IPS-20b (cell line): ENCODE data around the gene TP53INP2.
A peak's percentile ranks its signal among the peaks of the same experiment; 100 is the strongest.

Experiments
- H3K27ac ChIP-seq: one replicate; pipeline ENCODE4 v1.5.1; 2013; ENCODE audit warnings: low read length
- H3K27me3 ChIP-seq: 2 replicates; pipeline ENCODE4 v1.6.1; 2013; ENCODE audit warnings: mild to moderate bottlenecking, low read length, inconsistent platforms; ENCODE audit not compliant: insufficient read depth
- H3K36me3 ChIP-seq: 2 replicates; pipeline ENCODE4 v1.6.1; 2013; ENCODE audit warnings: low read depth, mild to moderate bottlenecking, inconsistent platforms, low read length, moderate library complexity; ENCODE audit not compliant: insufficient read depth
- H3K4me1 ChIP-seq: 2 replicates; pipeline ENCODE4 v1.6.1; 2013; ENCODE audit warnings: mild to moderate bottlenecking, control low read depth, inconsistent platforms, low read length, moderate library complexity; ENCODE audit not compliant: insufficient read depth
- H3K4me3 ChIP-seq: 2 replicates; pipeline ENCODE4 v1.5.1; 2013; ENCODE audit warnings: mild to moderate bottlenecking, low read length, inconsistent platforms
- H3K9ac ChIP-seq: 2 replicates; pipeline ENCODE4 v1.6.1; 2013; ENCODE audit warnings: low read depth, mild to moderate bottlenecking, inconsistent platforms, low read length, moderate library complexity
- H3K9me3 ChIP-seq: 2 replicates; pipeline ENCODE4 v1.6.1; 2013; ENCODE audit warnings: mild to moderate bottlenecking, low read depth, low read length, inconsistent platforms; ENCODE audit not compliant: insufficient read depth

TP53INP2 gene

DNA sequence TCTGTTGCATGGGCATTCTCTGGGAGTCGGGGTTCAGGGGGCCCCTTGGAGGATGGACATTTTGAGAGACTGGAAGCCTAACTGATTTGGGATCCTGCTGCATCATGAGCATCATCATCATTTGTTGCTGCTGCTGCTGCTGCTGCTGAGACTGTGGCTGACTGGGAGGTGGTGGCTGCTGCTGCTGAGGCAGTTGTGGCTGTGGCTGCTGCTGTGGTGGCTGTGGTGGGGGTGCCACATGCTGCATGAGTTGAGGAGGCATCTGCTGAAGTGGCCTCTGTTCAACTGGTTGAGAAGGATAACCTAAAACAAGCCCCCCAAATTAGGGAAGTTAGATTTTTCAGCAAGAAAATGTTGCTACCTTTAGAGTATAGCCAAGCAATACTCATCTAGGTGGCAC, 38.9 kb downstream of the TP53INP2 start:
- H3K27ac ChIP-seq, result no peak overlapping the region
- no peak overlapping the region for H3K4me3 ChIP-seq
- peaks cover 58% of the 10 kb centered on the region for H3K36me3 ChIP-seq
- H3K27me3 ChIP-seq, result no peaks in the 10 kb centered on the region
- no peaks in the 10 kb centered on the region for H3K4me1 ChIP-seq
- H3K9ac ChIP-seq, result no peak overlapping the region
- H3K9me3 ChIP-seq, result no peaks in the 10 kb centered on the region

DNA sequence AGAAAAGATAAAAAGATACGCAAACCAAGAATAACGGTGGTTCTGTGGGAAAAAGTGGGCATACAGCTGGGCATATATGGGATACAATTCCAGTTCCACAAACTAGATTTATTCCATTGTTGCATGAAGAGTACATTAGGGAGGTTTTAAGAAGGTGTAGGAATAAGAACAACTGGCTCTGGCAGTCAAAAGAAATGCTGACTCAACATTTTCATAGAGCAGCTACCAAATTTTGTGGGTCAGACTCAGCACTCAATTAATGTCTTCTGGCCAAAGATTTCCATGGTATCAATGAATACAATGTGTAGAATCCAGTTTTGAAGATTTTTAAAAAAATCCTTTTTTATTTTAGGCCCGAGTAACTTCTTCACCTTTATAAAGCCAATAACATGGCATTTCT, 40.2 kb downstream of the TP53INP2 start:
- Histone ChIP-seq H3K27ac (no peak overlapping the region), H3K27me3 (no peaks in the 10 kb centered on the region), H3K9ac (no peak overlapping the region), H3K9me3 (no peaks in the 10 kb centered on the region), H3K4me1 (no peaks in the 10 kb centered on the region), H3K4me3 (no peak overlapping the region), H3K36me3 (peaks cover 68% of the 10 kb centered on the region)

DNA sequence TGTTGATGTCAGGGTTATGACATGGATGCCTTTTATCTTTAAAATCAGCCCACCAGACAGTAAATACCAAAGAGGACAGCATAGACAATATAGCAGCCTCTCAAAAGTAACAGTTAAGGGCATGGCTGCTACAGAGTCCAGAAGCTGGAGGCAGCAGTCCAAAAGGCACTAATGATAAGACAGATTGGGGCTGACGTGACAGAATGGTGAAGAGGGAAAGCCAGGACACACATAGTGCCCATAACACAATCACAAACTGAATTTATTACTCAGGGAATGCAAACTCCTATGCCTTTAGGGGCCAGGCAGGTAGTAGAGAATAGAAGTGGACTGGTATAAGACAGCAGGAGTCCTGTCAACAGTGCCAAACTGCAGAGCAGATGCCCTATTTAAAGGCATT, 40.7 kb downstream of the TP53INP2 start:
- no peak overlapping the region for H3K4me3 ChIP-seq
- H3K36me3 ChIP-seq, result peaks cover 73% of the 10 kb centered on the region
- H3K9me3 ChIP-seq, result no peaks in the 10 kb centered on the region
- no peaks in the 10 kb centered on the region for H3K27me3 ChIP-seq
- H3K4me1 ChIP-seq, result no peaks in the 10 kb centered on the region
- H3K9ac ChIP-seq, result no peak overlapping the region
- no peak overlapping the region for H3K27ac ChIP-seq

DNA sequence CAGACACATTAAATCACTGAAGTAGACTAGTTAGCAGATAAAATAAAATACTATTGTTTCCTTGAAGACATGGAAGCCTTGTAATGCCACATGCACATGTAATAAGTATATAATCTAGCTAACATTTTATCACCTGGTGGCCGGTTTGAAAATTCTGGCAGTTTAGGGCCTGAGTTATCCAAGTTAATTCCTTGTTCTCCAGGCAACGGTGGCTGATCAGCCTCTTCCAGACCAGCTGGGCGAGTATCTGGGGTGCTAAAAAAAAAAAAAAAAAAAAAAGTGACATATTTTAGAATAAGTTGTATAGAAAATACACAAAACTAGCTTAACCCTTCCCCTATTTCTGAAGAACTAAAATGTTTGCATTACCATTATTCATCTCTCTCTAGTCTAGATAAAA, 42.5 kb downstream of the TP53INP2 start:
- no peaks in the 10 kb centered on the region for H3K9me3 ChIP-seq
- no peak overlapping the region for H3K4me3 ChIP-seq
- H3K9ac ChIP-seq, result no peak overlapping the region
- H3K36me3 ChIP-seq, result peaks cover 76% of the 10 kb centered on the region
- no peaks in the 10 kb centered on the region for H3K27me3 ChIP-seq
- no peaks in the 10 kb centered on the region for H3K4me1 ChIP-seq
- H3K27ac ChIP-seq, result no peak overlapping the region

DNA sequence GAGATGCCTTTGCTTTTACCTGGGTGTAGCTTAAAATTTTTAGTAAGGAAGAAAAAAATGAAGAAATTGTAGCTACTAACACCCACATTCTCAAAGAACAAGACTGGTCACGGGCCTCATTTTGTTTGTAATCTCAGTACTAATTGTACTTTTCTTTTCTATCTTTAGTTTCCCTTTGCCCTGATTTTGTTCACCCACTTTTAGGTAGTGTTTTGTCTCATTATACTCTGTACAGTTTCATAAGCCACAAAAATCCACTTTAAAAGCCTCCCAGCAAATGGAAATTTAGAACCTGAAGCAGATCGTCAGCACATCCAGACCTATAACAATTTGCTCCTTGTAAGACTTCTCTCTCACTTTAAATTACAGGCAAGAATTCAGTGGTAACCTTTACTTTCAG, 43.3 kb downstream of the TP53INP2 start:
- Histone ChIP-seq H3K4me3 (no peak overlapping the region), H3K36me3 (peaks cover 69% of the 10 kb centered on the region), H3K27ac (no peak overlapping the region), H3K9me3 (no peaks in the 10 kb centered on the region), H3K9ac (no peak overlapping the region), H3K4me1 (no peaks in the 10 kb centered on the region), H3K27me3 (no peaks in the 10 kb centered on the region)

DNA sequence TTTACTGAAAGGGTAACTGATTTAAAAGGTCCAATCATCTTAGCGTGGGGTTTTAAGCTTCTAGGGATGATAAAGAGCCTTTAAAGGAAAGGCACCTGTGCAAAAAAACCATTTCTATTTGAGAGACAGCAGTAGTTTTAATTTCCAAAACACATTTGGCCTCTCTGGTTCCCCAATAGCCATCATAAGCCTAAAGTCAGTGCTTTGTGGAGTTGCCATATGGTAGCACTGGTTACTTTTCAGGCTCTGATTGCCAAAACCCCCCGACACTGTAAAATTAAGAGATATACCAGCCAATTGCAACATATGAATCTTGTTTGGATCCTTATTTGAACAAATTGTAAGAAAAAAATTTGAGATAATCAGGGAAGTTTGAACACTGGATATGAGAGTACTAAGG, 44.6 kb downstream of the TP53INP2 start:
- Histone ChIP-seq H3K9me3 (no peaks in the 10 kb centered on the region), H3K4me3 (no peak overlapping the region), H3K27me3 (no peaks in the 10 kb centered on the region), H3K27ac (no peak overlapping the region), H3K4me1 (no peaks in the 10 kb centered on the region), H3K36me3 (peaks cover 58% of the 10 kb centered on the region), H3K9ac (no peak overlapping the region)

DNA sequence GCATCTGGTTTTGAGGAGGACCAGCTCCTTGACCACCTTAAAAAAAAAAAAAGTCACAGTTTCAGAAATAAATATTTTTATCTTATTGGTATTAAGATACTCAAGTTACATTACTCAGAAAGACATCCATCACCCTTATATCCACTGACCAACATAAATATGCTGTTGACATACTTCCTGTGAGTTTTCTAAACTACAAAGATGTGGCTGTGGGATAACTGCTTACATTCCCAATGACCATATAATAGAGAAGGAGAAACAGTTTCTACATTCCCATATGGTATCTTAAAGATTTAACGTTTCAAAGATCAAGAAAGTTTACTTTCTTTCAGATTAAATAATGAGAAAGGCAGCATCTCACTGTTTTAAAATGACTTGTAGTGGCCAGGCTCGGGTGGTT, 46.3 kb downstream of the TP53INP2 start:
- H3K36me3 ChIP-seq, result peaks cover 60% of the 10 kb centered on the region
- H3K9ac ChIP-seq, result no peak overlapping the region
- no peak overlapping the region for H3K4me3 ChIP-seq
- no peaks in the 10 kb centered on the region for H3K27me3 ChIP-seq
- H3K4me1 ChIP-seq, result peaks cover 7% of the 10 kb centered on the region; the same call in 1 of the 2 replicates
- no peak overlapping the region for H3K27ac ChIP-seq
- no peaks in the 10 kb centered on the region for H3K9me3 ChIP-seq

DNA sequence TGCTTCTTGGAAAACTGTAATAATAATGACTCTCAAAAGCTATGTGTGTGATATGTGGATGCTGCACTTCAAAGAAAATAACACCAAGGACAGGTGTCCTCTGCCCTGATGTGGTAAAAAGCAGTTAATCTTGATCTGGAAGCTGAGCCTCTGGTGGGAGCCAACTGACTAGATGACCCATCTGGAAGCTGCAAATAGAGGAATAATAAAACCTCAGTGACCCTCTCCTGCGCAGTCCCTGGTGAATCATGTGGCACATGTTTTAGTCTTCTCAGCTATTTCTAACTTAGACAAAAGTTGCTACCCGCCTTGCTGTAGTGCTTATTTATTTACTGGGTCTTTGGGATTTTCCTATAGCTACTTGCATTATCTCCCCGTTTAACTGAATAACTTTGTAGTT, 47.3 kb downstream of the TP53INP2 start:
- Histone ChIP-seq H3K27me3 (no peaks in the 10 kb centered on the region), H3K9me3 (no peaks in the 10 kb centered on the region), H3K27ac (no peak overlapping the region), H3K9ac (no peak overlapping the region), H3K36me3 (peaks cover 58% of the 10 kb centered on the region), H3K4me3 (no peak overlapping the region), H3K4me1 (peaks cover 7% of the 10 kb centered on the region; the same call in 1 of the 2 replicates)

DNA sequence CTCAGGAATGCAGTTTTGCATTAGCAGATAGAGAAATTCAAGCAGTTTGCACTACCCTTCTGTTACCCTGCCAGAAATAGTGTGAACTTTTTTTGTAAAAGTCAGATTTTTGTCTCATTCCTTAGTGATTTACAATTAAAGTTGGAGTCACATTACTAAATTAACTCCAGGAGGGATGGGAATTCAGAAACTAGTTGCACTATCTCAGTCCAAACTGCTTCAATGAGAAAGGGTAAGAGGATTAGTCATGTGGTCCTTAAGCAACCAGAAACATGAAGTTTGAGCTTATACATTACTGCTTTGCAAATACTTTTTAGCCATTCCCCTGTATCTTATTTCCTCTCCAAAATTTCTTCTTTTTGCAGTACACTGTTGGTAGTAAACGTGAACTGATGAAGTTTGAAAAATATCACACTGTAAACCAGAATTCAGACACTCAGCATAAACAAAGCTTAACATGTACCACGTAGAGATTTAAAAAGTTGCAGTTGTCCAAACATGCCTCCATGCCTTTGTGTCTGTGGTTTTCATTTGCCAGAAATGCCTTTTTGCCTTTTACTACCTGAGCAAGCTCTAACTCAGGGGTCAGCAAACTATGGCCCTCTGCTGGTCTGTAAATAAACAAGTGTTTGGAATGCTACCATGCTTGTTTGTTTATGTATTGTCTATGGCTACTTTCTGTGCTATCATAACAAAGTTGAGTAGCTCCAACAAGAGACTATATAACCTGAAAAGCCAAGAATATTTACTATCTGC, 49.7 kb downstream of the TP53INP2 start:
- H3K4me1 ChIP-seq, result peaks cover 7% of the 10 kb centered on the region; the same call in 1 of the 2 replicates
- H3K4me3 ChIP-seq, result no peak overlapping the region
- no peaks in the 10 kb centered on the region for H3K9me3 ChIP-seq
- no peaks in the 10 kb centered on the region for H3K27me3 ChIP-seq
- peaks cover 68% of the 10 kb centered on the region for H3K36me3 ChIP-seq
- no peak overlapping the region for H3K9ac ChIP-seq
- no peak overlapping the region for H3K27ac ChIP-seq

DNA sequence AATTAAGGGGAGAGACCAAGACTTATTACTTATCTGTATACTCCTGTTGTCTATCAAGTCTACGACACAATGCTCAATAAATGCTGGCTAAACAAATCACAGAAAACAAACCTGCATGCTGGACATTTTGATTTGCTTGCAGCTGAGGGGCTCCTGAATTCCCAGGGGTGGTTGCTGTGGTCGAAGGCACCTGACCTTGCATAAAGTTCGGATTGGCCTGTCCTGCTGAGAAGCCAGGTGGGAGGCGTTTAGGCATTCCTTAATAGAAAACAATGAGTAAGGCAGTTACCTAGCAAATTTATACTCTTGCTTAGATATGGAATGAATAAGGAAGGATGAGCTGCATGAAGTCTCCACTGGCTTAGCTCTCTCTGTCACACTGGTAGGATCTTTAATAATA, 50.5 kb downstream of the TP53INP2 start:
- peaks cover 7% of the 10 kb centered on the region; the same call in 1 of the 2 replicates for H3K4me1 ChIP-seq
- H3K36me3 ChIP-seq, result peaks cover 66% of the 10 kb centered on the region
- no peaks in the 10 kb centered on the region for H3K9me3 ChIP-seq
- 0 out of 2 replicates have a peak overlapping the region, but pooled peaks have one; percentile 1 for H3K9ac ChIP-seq
- no peak overlapping the region for H3K4me3 ChIP-seq
- H3K27ac ChIP-seq, result peak overlapping the region; percentile 15
- H3K27me3 ChIP-seq, result no peaks in the 10 kb centered on the region

DNA sequence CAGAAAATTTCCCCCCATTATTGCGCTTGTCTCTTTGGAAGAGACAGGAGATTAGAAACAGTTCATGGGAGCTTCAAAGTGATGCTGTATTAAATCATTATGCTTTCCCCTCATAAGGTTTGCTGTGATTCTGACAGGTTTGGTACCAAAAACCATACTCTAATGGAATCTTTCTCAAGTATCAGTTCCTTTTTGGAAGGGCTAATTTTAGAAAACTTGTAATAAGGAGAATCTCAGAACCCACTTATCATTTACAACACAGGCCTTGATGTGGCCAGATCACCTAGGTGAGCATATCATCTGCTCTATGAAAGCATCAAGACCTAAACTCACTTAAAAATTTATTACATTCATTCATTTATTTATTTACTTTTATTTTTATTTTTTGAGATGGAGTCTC, 51.2 kb downstream of the TP53INP2 start:
- Histone ChIP-seq H3K9ac (no peak overlapping the region), H3K9me3 (no peaks in the 10 kb centered on the region), H3K27ac (no peak overlapping the region), H3K27me3 (no peaks in the 10 kb centered on the region), H3K4me3 (no peak overlapping the region), H3K36me3 (peaks cover 62% of the 10 kb centered on the region), H3K4me1 (peaks cover 7% of the 10 kb centered on the region; the same call in 1 of the 2 replicates)

DNA sequence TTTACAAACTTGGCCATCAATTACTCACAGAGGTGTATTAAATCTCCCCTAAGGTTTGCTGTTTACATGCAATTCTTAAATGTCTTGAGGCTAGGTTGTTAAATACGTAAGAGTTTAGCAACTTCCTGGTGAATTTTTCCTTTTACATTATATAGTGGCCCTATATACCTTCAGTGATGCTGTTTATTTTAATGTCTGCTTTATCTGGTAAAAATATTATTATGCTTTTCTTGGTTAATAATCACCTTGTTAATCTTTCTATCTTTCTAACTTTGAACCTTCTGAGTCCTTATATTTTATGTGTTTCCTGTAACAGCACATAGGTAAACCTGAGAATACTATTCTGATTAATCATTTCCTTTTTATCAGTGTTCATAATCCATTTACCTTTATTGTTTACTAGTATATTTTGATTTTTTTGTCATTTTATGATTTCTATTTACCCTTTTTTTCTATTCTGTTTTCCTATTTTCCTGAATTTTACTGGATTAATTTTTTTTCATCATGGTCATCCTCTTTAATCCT, 57.9 kb downstream of the TP53INP2 start:
- Histone ChIP-seq H3K4me3 (no peak overlapping the region), H3K27ac (no peak overlapping the region), H3K9me3 (no peaks in the 10 kb centered on the region), H3K27me3 (no peaks in the 10 kb centered on the region), H3K36me3 (peaks cover 79% of the 10 kb centered on the region), H3K4me1 (no peaks in the 10 kb centered on the region), H3K9ac (no peak overlapping the region)
